T-helper 2 cell treated with Interferon-gamma antibody and Interleukin-4, amounts not matched to agents 5 μg/mL and 100 μg/mL, for 36 hours (primary cell): ENCODE measurements around the gene PRKX.
"Not testable (repeated sequence)": the region's sequence is repeated elsewhere in the genome, so short reads cannot be mapped to it uniquely, and the experiment has no call there.

Experiments
- DNase-seq: peaks from one replicate; pipeline ENCODE4 v3.0.0; 2021; ENCODE audit warnings: low spot score
- H3K27ac Mint-ChIP-seq: one replicate; pipeline ENCODE4 v1.8.0; 2021; ENCODE audit warnings: mild to moderate bottlenecking, mixed read lengths
- H3K27me3 Mint-ChIP-seq: one replicate; pipeline ENCODE4 v1.8.0; 2021; ENCODE audit warnings: low read depth, mixed read lengths
- H3K36me3 Mint-ChIP-seq: one replicate; pipeline ENCODE4 v1.8.0; 2021; ENCODE audit warnings: low read depth, mixed read lengths
- H3K4me1 Mint-ChIP-seq: one replicate; pipeline ENCODE4 v1.8.0; 2021; ENCODE audit warnings: low read depth, mixed read lengths
- H3K4me3 Mint-ChIP-seq: one replicate; pipeline ENCODE4 v1.8.0; 2022; ENCODE audit warnings: mild to moderate bottlenecking, moderate library complexity, mixed read lengths
- H3K9me3 Mint-ChIP-seq: one replicate; pipeline ENCODE4 v1.8.0; 2021; ENCODE audit warnings: mixed read lengths

Gene PRKX

DNA sequence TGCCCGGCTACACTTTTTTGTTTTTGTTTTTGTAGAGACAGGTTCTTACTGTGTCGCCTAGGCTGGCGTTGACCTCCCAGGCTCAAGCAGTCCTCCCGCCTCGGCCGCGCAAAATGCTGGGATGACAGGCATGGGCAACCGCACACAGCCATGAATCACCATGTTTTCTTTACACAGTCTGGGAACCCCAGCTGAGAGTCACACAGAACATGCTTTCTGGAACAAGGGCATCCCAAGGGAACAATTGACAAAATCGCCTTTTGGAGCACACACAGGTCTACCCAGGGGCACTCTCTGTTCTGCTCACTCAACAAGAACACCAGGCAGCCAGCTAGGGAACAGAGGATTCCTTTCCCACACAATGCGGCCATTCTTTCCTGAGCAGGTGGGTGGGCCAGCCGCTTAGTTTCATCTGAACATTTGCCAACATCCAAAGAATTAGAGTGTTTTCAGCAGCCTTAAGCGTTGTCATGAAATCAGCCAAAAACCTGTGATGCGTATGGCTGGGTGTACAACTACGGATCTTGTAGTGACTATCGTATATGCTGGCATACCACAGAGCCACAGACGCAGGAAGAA lies 15.7 kb downstream of the PRKX start:
- peak overlapping the region; percentile 24 for H3K4me3 Mint-ChIP-seq
- H3K36me3 Mint-ChIP-seq = peaks cover 53% of the 10 kb centered on the region
- no peak overlapping the region for H3K27ac Mint-ChIP-seq
- no peaks in the 10 kb centered on the region for H3K27me3 Mint-ChIP-seq
- no peak for DNase-seq
- peaks cover 43% of the 10 kb centered on the region for H3K4me1 Mint-ChIP-seq
- H3K9me3 Mint-ChIP-seq = no peaks in the 10 kb centered on the region

DNA sequence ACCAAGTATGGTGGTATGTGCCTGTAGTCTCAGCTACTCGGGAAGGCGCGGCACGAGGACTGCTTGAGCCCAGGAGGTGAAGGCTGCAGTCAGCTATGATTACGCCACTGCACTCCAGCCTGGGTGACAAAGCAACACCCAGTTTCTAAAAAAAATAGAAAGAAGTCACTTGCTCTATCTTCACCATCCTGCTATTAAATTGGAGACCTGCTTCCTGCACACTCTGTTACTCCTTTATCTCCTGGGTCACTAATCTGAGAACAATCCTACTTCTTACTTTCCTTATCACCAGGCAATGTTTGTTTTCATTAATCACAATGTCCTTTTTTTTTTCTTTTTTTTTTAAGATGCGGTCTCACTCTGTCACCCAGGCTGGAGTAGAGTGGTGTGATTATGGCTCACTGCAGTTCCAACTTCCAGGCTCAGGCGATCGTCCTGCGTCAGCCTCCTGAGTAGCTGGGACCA lies 16.2 kb downstream of the PRKX start:
- DNase-seq = no peak
- peak overlapping the region; percentile 38 for H3K4me3 Mint-ChIP-seq
- peak overlapping the region; percentile 70 for H3K27ac Mint-ChIP-seq
- H3K4me1 Mint-ChIP-seq = peaks cover 42% of the 10 kb centered on the region
- H3K36me3 Mint-ChIP-seq = peaks cover 50% of the 10 kb centered on the region
- no peaks in the 10 kb centered on the region for H3K27me3 Mint-ChIP-seq
- H3K9me3 Mint-ChIP-seq = no peaks in the 10 kb centered on the region

DNA sequence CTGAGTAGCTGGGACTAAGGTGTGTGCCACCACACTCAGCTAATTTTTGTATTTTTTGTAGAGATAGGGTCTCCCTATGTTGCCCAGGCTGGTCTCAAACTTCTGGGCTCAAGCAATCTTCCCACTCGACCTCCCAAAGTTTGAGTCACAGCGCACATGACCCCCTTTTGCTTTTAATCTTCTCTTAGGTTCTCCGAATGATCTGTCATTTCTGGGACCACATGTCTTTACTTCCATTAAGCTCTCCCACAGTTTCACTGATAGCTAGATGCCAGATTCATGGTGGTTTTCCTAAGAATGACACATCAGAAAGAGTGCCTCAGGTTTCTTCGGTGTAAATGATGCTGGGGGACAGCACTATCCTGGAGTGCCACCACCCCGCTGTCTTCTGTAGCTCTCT lies 17.9 kb downstream of the PRKX start:
- no peak for DNase-seq
- H3K4me3 Mint-ChIP-seq = no peak overlapping the region
- H3K9me3 Mint-ChIP-seq = no peaks in the 10 kb centered on the region
- H3K36me3 Mint-ChIP-seq = peaks cover 46% of the 10 kb centered on the region
- peaks cover 36% of the 10 kb centered on the region for H3K4me1 Mint-ChIP-seq
- H3K27me3 Mint-ChIP-seq = no peaks in the 10 kb centered on the region
- H3K27ac Mint-ChIP-seq = no peak overlapping the region

DNA sequence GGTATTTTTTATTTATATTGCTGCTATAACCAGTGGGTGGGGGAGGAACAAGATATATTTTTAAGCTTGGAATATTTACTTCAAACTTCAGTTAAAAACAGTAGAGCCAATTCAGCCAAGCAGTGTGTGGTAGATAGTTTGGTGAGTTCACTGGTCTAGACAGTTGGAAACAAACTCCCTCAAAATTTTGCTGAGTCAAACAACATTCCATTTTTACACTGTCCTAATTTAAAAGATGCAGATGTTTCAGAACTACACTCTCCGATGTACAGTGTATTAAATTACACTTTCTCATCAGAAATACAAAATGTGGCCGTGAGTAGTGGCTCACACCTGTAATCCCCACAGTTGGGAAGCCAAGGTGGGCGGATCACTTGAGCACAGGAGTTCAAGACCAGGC lies 23.3 kb downstream of the PRKX start:
- Mint-ChIP-seq H3K4me1 (peaks cover 15% of the 10 kb centered on the region), H3K9me3 (no peaks in the 10 kb centered on the region), H3K27me3 (no peaks in the 10 kb centered on the region), H3K36me3 (peaks cover 18% of the 10 kb centered on the region), H3K4me3 (no peak overlapping the region), H3K27ac (peak overlapping the region; percentile 36)
- DNase-seq = no peak

DNA sequence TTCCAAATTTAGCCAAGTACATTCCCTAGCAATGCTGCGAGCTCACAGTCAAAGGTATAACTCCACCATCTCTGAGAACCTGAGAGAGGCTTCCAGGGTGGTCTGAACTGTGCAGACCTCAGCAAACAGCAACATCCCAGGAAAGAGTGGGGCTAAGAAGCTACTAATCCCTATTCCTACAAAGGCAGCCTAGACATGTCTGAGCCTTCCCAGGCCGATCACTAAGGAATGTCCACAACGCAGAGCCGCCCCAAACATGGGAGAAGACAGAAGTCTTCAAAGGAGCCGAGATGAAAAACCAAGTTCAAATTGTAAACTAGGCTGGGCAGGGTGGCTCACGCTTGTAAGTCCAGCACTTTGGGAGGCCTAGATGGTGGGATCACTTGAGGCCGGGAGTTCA lies 30.2 kb downstream of the PRKX start:
- not testable (repeated sequence) for H3K27ac Mint-ChIP-seq, H3K36me3 Mint-ChIP-seq, H3K4me3 Mint-ChIP-seq, DNase-seq, H3K4me1 Mint-ChIP-seq, H3K27me3 Mint-ChIP-seq, H3K9me3 Mint-ChIP-seq

DNA sequence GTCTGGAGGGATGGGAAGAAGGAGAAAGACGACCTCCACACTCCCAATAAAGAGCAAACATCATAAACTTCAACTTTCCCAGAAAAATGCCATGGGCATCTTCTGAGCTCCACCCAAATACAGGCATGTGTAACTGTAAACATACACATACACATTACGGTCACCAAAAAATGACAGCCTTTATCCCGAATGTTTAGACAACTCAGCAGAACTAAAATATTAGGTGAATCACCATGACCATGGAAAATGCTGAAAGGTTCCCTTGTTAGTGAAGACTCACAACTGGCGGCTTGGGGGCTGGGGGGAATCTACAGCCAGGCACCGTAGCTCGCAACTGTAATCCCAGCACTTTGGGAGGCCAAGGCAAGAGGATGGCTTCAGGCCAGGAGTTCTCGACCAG lies 33.0 kb downstream of the PRKX start:
- Mint-ChIP-seq H3K4me3 (no peak overlapping the region), H3K36me3 (peaks cover 17% of the 10 kb centered on the region), H3K9me3 (no peaks in the 10 kb centered on the region), H3K4me1 (peaks cover 12% of the 10 kb centered on the region), H3K27ac (no peak overlapping the region), H3K27me3 (no peaks in the 10 kb centered on the region)
- DNase-seq = no peak

DNA sequence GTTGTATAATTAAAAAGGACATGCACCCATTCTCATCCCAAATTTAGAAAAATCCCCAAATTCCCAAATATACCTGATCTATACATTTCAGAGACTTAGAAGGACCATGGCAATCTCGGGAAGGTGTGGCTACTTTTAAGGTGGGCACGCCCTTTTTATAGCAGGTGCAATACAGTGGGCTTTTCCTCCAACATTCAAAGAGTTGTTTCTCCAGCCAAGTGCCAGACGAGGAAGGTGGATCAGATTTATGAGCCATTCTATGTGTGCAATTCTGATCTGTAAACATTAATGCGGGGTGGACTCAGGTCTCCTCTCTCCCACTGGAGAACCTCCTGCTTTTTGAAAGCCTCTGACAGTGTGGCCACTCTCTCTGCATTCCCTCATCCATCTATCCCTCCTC lies 33.8 kb downstream of the PRKX start:
- H3K4me3 Mint-ChIP-seq = no peak overlapping the region

DNA sequence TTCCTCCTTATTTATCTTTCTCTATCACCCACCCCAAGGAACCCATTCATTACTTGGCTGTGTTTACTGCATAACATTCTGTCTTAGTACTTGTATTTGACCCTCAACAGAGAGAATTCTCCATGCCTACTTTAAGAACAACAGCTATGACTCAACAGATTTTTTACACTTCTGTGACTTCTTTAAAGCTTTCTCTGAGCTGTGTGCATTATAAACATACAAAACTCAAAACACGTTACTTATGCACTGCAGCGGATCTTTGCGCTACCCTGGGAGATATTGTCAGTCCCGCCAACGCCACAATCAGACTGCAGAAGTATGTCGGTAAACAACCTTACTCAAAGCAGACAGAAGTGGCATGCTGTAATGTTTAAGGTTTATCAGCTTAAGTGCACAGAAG lies 35.1 kb downstream of the PRKX start:
- H3K27ac Mint-ChIP-seq = no peak overlapping the region
- no peaks in the 10 kb centered on the region for H3K27me3 Mint-ChIP-seq
- H3K9me3 Mint-ChIP-seq = no peaks in the 10 kb centered on the region
- DNase-seq = no peak
- peaks cover 12% of the 10 kb centered on the region for H3K4me1 Mint-ChIP-seq
- H3K36me3 Mint-ChIP-seq = peaks cover 26% of the 10 kb centered on the region
- no peak overlapping the region for H3K4me3 Mint-ChIP-seq

More for the DNA sequence above, 33.8 kb downstream of the PRKX start:
- DNase-seq = no peak
- Mint-ChIP-seq H3K27me3 (no peaks in the 10 kb centered on the region), H3K4me1 (peaks cover 12% of the 10 kb centered on the region), H3K27ac (no peak overlapping the region), H3K9me3 (no peaks in the 10 kb centered on the region), H3K36me3 (peaks cover 17% of the 10 kb centered on the region)

DNA sequence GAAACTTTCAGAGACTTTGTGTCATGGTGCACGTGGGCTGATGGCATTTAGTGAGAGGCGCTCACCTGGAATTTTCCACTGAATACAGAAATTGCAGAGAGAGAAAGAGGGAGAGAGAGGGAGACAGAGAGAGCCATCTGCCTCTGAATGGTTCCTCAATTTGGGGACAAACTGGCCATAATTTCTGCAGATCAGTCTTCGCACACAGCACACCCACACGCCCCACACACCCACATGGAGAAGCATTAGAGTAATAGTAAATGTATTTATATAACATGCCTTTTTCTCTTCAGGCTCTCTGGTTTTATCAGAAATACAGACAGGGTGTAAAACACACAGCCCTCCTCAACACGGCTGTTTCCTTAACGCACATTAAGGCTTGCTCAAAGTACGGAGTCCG lies 38.6 kb downstream of the PRKX start:
- no peaks in the 10 kb centered on the region for H3K9me3 Mint-ChIP-seq
- peaks cover 41% of the 10 kb centered on the region for H3K36me3 Mint-ChIP-seq
- peaks cover 15% of the 10 kb centered on the region for H3K4me1 Mint-ChIP-seq
- H3K27me3 Mint-ChIP-seq = no peaks in the 10 kb centered on the region
- no peak for DNase-seq
- no peak overlapping the region for H3K4me3 Mint-ChIP-seq
- H3K27ac Mint-ChIP-seq = no peak overlapping the region

DNA sequence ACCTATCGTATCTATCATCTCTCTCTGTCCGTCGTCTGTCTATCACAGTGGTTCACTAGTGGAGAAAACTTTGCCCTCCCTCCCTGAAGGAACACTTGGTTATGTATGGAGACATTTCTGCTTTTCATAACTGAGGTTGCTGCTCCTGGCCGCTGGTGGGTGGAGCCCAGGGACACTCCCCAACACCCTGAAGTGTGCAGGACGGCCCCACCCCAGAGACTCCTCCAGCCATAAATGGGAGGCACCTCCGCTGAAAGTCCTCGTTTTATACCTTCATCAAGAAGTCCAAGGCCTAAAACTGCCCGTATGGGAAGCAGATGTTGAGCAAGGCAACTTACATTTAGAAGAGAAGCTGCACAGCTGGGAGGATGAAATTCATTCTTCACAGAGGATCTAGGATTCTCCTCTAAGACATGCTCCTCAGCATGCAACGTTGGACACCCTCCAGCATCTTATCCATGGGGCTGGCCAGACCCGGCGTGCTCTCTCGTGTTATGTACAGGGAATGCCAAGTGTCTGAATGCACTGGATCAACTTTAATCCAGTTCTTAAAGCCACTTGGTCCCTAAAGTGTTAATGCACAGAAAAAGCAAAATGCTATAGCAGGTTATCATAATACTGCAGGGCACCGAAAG lies 43.5 kb downstream of the PRKX start:
- H3K9me3 Mint-ChIP-seq = no peaks in the 10 kb centered on the region
- H3K27ac Mint-ChIP-seq = no peak overlapping the region
- no peak overlapping the region for H3K4me3 Mint-ChIP-seq
- no peak for DNase-seq
- H3K4me1 Mint-ChIP-seq = peaks cover 3% of the 10 kb centered on the region
- H3K36me3 Mint-ChIP-seq = peaks cover 47% of the 10 kb centered on the region
- H3K27me3 Mint-ChIP-seq = no peaks in the 10 kb centered on the region

DNA sequence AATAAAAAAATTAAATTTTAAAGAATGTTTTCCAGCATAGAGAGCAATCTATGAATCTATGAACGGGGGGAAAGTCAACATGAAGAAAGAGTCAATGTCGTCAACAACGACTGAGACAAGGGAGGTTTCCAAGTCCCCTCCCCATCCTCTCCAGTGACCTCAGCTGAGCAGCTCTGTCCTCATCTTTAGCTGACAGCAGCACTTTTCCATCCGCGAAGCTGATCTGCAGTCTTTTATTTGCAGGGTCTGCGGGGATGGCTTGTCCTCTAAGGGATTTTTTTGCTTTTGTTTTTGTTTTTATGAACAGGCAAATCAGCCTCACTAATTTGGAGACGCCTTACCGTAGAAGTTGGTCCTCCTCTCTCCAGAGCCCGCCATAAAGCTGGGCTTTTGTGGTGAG lies 46.5 kb downstream of the PRKX start:
- H3K36me3 Mint-ChIP-seq = peaks cover 40% of the 10 kb centered on the region
- no peak overlapping the region for H3K4me3 Mint-ChIP-seq
- H3K4me1 Mint-ChIP-seq = peaks cover 5% of the 10 kb centered on the region
- no peaks in the 10 kb centered on the region for H3K27me3 Mint-ChIP-seq
- no peak overlapping the region for H3K27ac Mint-ChIP-seq
- H3K9me3 Mint-ChIP-seq = no peaks in the 10 kb centered on the region
- DNase-seq = no peak

DNA sequence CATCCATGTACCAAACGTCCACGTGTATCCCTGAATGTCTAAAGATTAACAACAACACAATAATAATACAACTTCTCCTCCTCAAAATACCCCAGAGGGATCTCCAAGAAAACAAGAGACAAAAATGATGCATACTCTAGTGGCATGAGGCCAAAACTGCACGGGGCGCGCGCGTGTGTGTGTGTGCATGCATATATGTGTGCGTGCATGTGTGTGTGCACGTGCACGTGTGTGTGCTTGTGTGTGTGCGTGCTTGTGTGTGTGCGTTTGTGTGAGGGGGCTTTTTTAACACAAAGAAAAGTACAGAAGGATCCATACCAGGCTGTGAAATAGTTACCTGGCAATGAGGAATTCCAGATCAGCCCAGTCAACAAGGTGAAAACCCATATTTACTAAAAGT lies 48.5 kb downstream of the PRKX start:
- Mint-ChIP-seq H3K4me3 (no peak overlapping the region), H3K27ac (no peak overlapping the region), H3K4me1 (peaks cover 10% of the 10 kb centered on the region), H3K27me3 (no peaks in the 10 kb centered on the region), H3K36me3 (peaks cover 44% of the 10 kb centered on the region), H3K9me3 (no peaks in the 10 kb centered on the region)
- no peak for DNase-seq

DNA sequence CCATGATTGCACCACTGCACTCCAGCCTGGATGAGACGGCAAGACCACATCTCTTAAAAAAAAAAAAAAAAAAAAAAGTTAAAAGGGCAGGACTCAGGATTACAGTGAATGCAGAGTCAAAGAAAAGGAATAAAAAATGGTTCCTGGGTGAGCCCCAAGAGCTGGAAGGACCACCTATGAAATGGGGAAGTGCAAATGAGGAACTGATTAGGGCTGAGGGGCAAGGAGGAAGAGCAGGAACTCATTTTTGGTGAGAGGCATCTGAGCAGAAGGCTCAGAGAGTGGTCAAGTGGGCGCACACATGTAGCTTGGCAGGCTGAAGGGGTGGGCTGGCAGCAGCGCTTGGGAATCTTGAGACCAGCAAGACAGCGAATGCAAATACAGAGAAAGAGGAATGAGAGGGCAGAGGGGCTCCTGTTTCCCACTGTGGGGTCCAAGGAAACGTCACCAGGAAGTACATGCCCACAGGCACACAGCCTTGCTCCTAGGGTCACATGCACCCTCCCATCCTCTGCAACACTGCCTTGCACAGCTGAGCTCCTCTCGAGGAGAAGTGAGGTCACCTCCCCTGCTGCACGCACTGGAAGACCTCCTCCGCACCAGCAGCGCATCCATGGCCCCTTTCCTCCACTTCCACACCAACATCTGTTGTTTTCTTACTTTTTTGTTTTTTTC lies 49.7 kb downstream of the PRKX start:
- not testable (repeated sequence) for H3K4me3 Mint-ChIP-seq, DNase-seq, H3K9me3 Mint-ChIP-seq, H3K27me3 Mint-ChIP-seq
- Mint-ChIP-seq H3K27ac (peak overlapping the region; percentile 55), H3K4me1 (peaks cover 10% of the 10 kb centered on the region), H3K36me3 (peaks cover 37% of the 10 kb centered on the region)

DNA sequence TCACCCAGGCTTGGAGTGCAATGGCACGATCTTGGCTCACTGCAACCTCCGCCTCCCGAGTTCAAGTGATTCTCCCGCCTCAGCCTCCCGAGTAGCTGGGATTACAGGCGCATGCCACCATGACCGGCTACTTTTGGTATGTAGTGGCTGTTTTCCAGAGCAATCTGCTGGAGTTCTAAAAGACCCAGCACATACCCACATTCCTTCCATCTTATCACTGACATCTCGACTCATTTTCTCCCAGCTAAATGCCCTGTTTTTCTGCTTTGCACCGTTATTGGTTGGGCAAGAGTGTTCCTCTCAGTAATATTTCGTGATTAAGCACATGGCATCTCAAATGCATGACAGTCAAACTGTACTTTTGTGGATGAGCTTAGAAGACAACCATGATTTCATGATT lies 53.7 kb downstream of the PRKX start:
- Mint-ChIP-seq H3K9me3 (no peaks in the 10 kb centered on the region), H3K27me3 (no peaks in the 10 kb centered on the region), H3K4me1 (peaks cover 10% of the 10 kb centered on the region), H3K27ac (no peak overlapping the region), H3K4me3 (no peak overlapping the region), H3K36me3 (peaks cover 25% of the 10 kb centered on the region)
- no peak for DNase-seq
